ENCODE results near the gene PACRG. TPM values are rescaled to one million over a fixed set of nuclear protein-coding genes. Genes with fewer than 3 reads are reported as not detected.

The PACRG gene
- total and polyA plus RNA-seq, 12 donors, result 2.1 to 34.6 (median 10.0) TPM

DNA sequence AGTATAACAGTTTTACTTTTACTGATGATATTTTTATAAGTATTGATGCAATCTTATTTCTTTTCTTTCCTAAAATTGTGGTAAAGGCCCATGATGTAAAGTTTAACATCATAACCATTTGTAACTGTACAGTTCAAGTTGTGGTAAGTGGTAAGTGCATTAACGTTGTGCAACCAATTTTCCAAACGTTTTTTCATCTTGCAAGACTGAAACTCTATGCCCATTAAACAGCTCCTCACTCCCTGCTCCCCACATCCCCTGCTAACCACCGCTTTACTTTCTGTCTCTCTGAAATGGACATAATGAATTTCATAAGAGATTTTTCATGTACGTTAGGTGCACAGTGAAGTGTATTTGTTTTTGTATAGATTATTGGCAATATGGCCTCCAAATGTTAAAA, 106.0 kb downstream of the PACRG start:
- Histone ChIP-seq H3K4me1 (no peaks in the 10 kb centered on the region), H3K4me3 (no peak overlapping the region), H3K36me3 (no peaks in the 10 kb centered on the region), H3K27ac (no peak overlapping the region), H3K27me3 (no peaks in the 10 kb centered on the region), H3K9me3 (peaks cover 0 to 20% (median 0%) of the 10 kb centered on the region in 11 donors)
- ATAC-seq (no peak), DNase-seq (no peak)
- TF ChIP-seq, protein P1, sequence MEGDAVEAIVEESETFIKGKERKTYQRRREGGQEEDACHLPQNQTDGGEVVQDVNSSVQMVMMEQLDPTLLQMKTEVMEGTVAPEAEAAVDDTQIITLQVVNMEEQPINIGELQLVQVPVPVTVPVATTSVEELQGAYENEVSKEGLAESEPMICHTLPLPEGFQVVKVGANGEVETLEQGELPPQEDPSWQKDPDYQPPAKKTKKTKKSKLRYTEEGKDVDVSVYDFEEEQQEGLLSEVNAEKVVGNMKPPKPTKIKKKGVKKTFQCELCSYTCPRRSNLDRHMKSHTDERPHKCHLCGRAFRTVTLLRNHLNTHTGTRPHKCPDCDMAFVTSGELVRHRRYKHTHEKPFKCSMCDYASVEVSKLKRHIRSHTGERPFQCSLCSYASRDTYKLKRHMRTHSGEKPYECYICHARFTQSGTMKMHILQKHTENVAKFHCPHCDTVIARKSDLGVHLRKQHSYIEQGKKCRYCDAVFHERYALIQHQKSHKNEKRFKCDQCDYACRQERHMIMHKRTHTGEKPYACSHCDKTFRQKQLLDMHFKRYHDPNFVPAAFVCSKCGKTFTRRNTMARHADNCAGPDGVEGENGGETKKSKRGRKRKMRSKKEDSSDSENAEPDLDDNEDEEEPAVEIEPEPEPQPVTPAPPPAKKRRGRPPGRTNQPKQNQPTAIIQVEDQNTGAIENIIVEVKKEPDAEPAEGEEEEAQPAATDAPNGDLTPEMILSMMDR (IDR thresholded peaks at IDR 0.05), result no peak
- 85 to 90% methylated on average over 4 of the region's 4 CpGs for WGBS, 2 donors
- intact Hi-C loops (cut with DNase I), result no loop called here

DNA sequence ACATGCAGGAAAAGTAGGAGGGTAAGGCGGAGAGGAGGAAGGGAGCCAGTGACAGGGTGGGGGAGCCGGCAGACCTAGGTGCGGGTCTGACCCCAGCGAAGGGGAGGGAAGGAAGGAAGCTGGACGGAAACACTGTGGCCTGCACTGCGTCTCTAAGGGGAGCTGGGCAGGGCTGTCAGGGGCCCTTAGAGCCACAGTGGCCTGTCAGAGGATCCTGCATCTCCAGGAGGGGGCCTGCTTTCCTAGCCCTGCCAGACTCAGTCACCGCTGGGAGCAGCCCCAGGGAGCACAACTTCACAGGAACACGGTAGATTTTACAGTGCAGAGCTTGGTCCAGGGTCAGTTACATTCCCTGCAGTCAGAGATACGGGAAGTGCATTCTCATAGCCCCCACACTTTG, 118.2 kb downstream of the PACRG start:
- no peak overlapping the region for H3K27ac ChIP-seq
- intact Hi-C loops (cut with DNase I), result no loop called here
- H3K9me3 ChIP-seq, result no peaks in the 10 kb centered on the region
- DNase-seq (no peak), ATAC-seq (no peak)
- 63 to 65% methylated on average over 9 of the region's 9 CpGs for WGBS, 2 donors
- peaks cover 0 to 11% (median 0%) of the 10 kb centered on the region in 9 donors for H3K4me1 ChIP-seq
- no peak overlapping the region for H3K4me3 ChIP-seq
- H3K27me3 ChIP-seq, result no peaks in the 10 kb centered on the region
- H3K36me3 ChIP-seq, result no peaks in the 10 kb centered on the region
- TF ChIP-seq, protein P1 (IDR thresholded peaks at IDR 0.05), result no peak

DNA sequence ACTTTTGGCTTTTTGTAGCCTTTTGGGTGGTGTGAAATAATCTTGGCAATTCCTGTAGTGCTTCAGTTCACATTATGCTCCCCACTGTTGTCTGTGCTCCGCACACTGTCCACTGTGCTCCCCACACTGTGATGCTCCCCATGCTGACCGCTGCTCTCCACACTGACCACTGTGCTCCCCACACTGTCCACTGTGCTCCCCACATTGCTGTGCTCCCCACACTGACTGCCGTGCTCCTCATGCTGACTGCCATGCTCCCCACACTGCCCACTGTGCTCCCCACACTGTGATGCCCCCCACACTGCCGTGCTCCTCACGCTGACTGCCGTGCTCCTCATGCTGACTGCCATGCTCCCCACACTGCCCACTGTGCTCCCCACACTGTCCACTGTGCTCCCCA, 118.9 kb downstream of the PACRG start:
- WGBS, 2 donors, result 99% methylated on average over 6 of the region's 6 CpGs
- H3K9me3 ChIP-seq, result no peaks in the 10 kb centered on the region
- H3K36me3 ChIP-seq, result no peaks in the 10 kb centered on the region
- peaks cover 0 to 11% (median 0%) of the 10 kb centered on the region in 9 donors for H3K4me1 ChIP-seq
- no peaks in the 10 kb centered on the region for H3K27me3 ChIP-seq
- no peak overlapping the region for H3K4me3 ChIP-seq
- intact Hi-C loops (cut with DNase I), result no loop called here
- TF ChIP-seq, protein P1 (IDR thresholded peaks at IDR 0.05), result no peak
- DNase-seq (no peak), ATAC-seq (peak in 1 of 8 donors; percentile 34)
- no peak overlapping the region for H3K27ac ChIP-seq

DNA sequence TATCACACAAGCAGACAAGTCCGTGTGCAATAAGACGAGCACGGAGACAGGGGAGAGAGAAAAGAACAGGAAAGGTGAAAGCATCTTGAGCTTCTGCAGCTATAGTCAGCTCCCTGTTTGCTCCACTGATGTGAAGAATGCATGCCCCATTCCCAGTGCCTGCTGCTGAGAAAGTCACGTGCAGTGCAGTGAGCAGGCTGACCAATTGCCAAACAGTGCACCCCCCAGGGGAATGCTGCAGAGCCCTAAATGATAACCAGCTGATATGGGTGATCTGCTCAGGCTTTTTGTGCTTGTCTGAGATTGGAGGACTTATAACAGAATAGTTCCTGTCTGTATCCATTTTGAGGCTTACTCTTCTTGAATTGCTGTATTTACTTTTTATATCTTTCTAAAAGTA, 121.5 kb downstream of the PACRG start:
- TF ChIP-seq, protein P1 (IDR thresholded peaks at IDR 0.05), result no peak
- H3K9me3 ChIP-seq, result no peaks in the 10 kb centered on the region
- 41 to 56% methylated on average over 4 of the region's 4 CpGs for WGBS, 2 donors
- peaks cover 0 to 11% (median 0%) of the 10 kb centered on the region in 9 donors for H3K4me1 ChIP-seq
- no peak overlapping the region for H3K27ac ChIP-seq
- intact Hi-C loops (cut with DNase I), result no loop called here
- no peaks in the 10 kb centered on the region for H3K27me3 ChIP-seq
- no peaks in the 10 kb centered on the region for H3K36me3 ChIP-seq
- no peak overlapping the region for H3K4me3 ChIP-seq
- DNase-seq (peak in 1 of 2 donors; percentile 12), ATAC-seq (peak in 1 of 8 donors; percentile 46)

Measured in heart right ventricle (tissue), 16 donors.